ENCODE data around the gene SART3.
"Not testable (repeated sequence)": the region's sequence is repeated elsewhere in the genome, so short reads cannot be mapped to it uniquely, and the experiment has no call there.

SART3 gene

GRCh38 chr12:108563136-108563803, 2.3 kb upstream of the SART3 start:
- FAIRE-seq = peak; percentile 62

- FAIRE-seq = no peak
Observed at GRCh38 chr12:108562348-108563135, 1.6 kb upstream of the SART3 start, which contains the start of gene ISCU. ISCU (plus strand) TSS chr12:108562596; CDS start chr12:108562623, 27 bp downstream.

GRCh38 chr12:108561852-108562347, 927 bp upstream of the SART3 start:
- no peak for FAIRE-seq

- no peak for FAIRE-seq
Observed at GRCh38 chr12:108560321-108560721, 652 bp downstream of the SART3 start.

GRCh38 chr12:108559748-108560147, 1.2 kb downstream of the SART3 start:
- no peak for FAIRE-seq

GRCh38 chr12:108559007-108559655, 1.8 kb downstream of the SART3 start:
- no peak for FAIRE-seq

GRCh38 chr12:108555383-108555782, 5.6 kb downstream of the SART3 start:
- not testable (repeated sequence) for FAIRE-seq

GRCh38 chr12:108553799-108554198, 7.2 kb downstream of the SART3 start:
- no peak for FAIRE-seq

- no peak for FAIRE-seq
Observed at GRCh38 chr12:108551535-108551934, 9.4 kb downstream of the SART3 start.

GRCh38 chr12:108548954-108549521, 11.9 kb downstream of the SART3 start:
- no peak for FAIRE-seq

- no peak for FAIRE-seq
Observed at GRCh38 chr12:108547686-108548085, 13.3 kb downstream of the SART3 start.

GRCh38 chr12:108543652-108544051, 17.3 kb downstream of the SART3 start:
- no peak for FAIRE-seq

GRCh38 chr12:108542320-108542719, 18.7 kb downstream of the SART3 start:
- no peak for FAIRE-seq

- FAIRE-seq = no peak
Observed at GRCh38 chr12:108538616-108539195, 22.3 kb downstream of the SART3 start.

- FAIRE-seq = no peak
Observed at GRCh38 chr12:108538146-108538545, 22.8 kb downstream of the SART3 start.

- no peak for FAIRE-seq
Observed at GRCh38 chr12:108531929-108532848, 28.8 kb downstream of the SART3 start.

GRCh38 chr12:108530161-108530560, 30.8 kb downstream of the SART3 start:
- no peak for FAIRE-seq

GRCh38 chr12:108527166-108527496, 33.8 kb downstream of the SART3 start:
- FAIRE-seq = no peak

- FAIRE-seq = no peak
Observed at GRCh38 chr12:108526482-108527165, 34.3 kb downstream of the SART3 start.

- no peak for FAIRE-seq
Observed at GRCh38 chr12:108525681-108526080, 35.3 kb downstream of the SART3 start.

- FAIRE-seq = no peak
Observed at GRCh38 chr12:108523365-108523764, 37.6 kb downstream of the SART3 start.
